Astrocyte (in vitro differentiated cells and primary cell): Measurements from ENCODE around the gene THADA.

Experiments
- EZH2 ChIP-seq: IDR thresholded peaks from 2 replicates; pipeline ENCODE4 v1.6.1; 2012; ENCODE audit warnings: mild to moderate bottlenecking, low read length, inconsistent platforms; ENCODE audit not compliant: insufficient read depth
- TF ChIP-seq, protein P1 (sequence below): IDR thresholded peaks from 2 replicates; pipeline ENCODE4 v1.5.1; 2011; ENCODE audit warnings: low read depth, mild to moderate bottlenecking, inconsistent platforms, low read length, moderate library complexity; ENCODE audit not compliant: insufficient read depth

DNA sequence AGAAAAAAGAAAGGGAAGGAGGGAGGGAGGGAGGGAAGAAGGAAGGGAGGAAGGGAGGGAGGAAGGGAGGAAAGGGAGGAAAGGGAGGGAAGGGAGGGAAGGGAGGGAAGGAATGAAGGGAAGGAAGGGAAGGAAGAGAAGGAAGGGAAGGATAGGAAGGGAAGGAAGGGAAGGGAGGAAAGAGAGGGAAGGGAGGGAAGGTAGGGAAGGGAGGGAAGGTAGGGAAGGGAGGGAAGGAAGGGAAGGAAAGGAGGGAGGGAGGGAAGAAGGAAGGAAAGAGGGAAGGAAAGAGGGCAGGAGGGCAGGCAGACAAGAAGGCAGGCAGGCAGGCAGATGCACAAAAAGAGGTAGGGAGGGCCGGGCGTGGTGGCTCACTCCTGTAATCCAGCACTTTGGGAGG is 74.9 kb downstream of the THADA start:
- TF ChIP-seq, protein P1, sequence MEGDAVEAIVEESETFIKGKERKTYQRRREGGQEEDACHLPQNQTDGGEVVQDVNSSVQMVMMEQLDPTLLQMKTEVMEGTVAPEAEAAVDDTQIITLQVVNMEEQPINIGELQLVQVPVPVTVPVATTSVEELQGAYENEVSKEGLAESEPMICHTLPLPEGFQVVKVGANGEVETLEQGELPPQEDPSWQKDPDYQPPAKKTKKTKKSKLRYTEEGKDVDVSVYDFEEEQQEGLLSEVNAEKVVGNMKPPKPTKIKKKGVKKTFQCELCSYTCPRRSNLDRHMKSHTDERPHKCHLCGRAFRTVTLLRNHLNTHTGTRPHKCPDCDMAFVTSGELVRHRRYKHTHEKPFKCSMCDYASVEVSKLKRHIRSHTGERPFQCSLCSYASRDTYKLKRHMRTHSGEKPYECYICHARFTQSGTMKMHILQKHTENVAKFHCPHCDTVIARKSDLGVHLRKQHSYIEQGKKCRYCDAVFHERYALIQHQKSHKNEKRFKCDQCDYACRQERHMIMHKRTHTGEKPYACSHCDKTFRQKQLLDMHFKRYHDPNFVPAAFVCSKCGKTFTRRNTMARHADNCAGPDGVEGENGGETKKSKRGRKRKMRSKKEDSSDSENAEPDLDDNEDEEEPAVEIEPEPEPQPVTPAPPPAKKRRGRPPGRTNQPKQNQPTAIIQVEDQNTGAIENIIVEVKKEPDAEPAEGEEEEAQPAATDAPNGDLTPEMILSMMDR, result no peak
- TF ChIP-seq EZH2, result no peak
